Mesodermal cell (in vitro differentiated cells): ENCODE measurements around the gene NDUFA11.
"Not testable (repeated sequence)": the region's sequence is repeated elsewhere in the genome, so short reads cannot be mapped to it uniquely, and the experiment has no call there.

Experiments
- H3K27ac ChIP-seq: 2 replicates; pipeline ENCODE4 v1.7.0; 2013; ENCODE audit warnings: mild to moderate bottlenecking, low read depth, low read length, moderate library complexity; ENCODE audit not compliant: severe bottlenecking
- H3K36me3 ChIP-seq: 2 replicates; pipeline ENCODE4 v1.7.1; 2013; ENCODE audit warnings: mild to moderate bottlenecking, low read length, moderate library complexity; ENCODE audit not compliant: control insufficient read depth, insufficient read depth
- H3K4me1 ChIP-seq: one replicate; pipeline ENCODE4 v1.7.1; 2013; ENCODE audit warnings: mild to moderate bottlenecking, low read length; ENCODE audit not compliant: insufficient read depth, control insufficient read depth, poor library complexity, severe bottlenecking
- H3K4me3 ChIP-seq: 2 replicates; pipeline ENCODE4 v1.7.0; 2013; ENCODE audit warnings: low read length, control low read depth, mild to moderate bottlenecking; ENCODE audit not compliant: insufficient read depth, poor library complexity, severe bottlenecking; ENCODE audit errors: extremely low read depth
- H3K9me3 ChIP-seq: 2 replicates; pipeline ENCODE4 v1.7.1; 2013; ENCODE audit warnings: mild to moderate bottlenecking, low read length, moderate library complexity; ENCODE audit not compliant: control insufficient read depth
- WGBS, 2 experiments: methylation state at CpG; one replicate each; pipeline ENCODE4 v1.1.5; 2013; ENCODE audit warnings: missing lambda C conversion rate in 2 of 2; ENCODE audit not compliant: insufficient coverage in 2 of 2; 5-methylcytosine and 5-hydroxymethylcytosine counted together

NDUFA11 gene

GRCh38 chr19:5894704-5895349 lies 8.8 kb downstream of the NDUFA11 start:
- Histone ChIP-seq H3K4me1 (no peaks in the 10 kb centered on the region), H3K4me3 (no peak overlapping the region), H3K36me3 (peaks cover 22% of the 10 kb centered on the region), H3K9me3 (no peaks in the 10 kb centered on the region), H3K27ac (no peak overlapping the region)
- WGBS, 2 experiments: 94 to 96% methylated on average over 27 to 28 of the region's 28 CpGs

DNA sequence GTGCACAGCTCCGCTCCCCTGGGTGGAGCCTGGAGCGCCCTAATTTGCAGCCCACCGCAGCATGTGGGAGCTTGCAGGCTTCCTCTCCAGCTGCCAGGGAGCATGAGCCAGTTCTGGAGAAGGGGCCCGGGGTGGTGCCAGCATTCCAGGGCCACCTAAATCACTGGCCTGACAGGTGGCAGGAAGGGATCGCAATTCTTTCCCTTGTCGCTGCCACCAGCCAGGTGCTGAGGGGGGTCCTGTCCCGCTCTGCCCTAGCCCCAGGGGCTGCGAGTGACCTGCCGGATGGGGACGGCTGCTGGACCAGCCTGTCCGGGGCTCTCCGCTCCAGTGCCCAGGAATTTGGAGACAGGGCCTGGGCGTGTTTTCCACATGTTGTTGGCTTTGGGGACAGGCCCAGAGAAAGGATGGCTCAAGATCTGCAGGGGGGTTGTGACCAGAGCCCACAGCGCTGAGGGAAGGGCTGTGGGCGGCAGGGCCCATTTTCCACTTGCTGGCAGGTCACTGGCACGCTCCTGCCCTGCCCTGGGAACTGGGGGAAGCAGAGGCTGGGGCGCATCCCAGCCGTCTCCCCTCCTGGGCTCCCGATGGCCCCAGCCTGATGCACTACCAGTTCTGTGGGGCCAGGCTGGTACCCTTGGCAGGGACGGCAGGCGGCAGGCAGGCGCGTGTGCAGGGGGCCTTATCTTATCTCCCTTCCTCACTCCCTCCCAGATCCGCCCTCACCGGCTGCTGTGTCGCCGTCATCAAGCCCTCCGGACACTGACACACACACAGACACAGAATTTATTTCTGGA lies 9.5 kb downstream of the NDUFA11 start:
- H3K36me3 ChIP-seq: peaks cover 21% of the 10 kb centered on the region
- WGBS, 2 experiments: 91 to 95% methylated on average over 27 to 28 of the region's 28 CpGs
- H3K4me3 ChIP-seq: no peak overlapping the region
- no peaks in the 10 kb centered on the region for H3K9me3 ChIP-seq
- no peak overlapping the region for H3K27ac ChIP-seq
- no peaks in the 10 kb centered on the region for H3K4me1 ChIP-seq

DNA sequence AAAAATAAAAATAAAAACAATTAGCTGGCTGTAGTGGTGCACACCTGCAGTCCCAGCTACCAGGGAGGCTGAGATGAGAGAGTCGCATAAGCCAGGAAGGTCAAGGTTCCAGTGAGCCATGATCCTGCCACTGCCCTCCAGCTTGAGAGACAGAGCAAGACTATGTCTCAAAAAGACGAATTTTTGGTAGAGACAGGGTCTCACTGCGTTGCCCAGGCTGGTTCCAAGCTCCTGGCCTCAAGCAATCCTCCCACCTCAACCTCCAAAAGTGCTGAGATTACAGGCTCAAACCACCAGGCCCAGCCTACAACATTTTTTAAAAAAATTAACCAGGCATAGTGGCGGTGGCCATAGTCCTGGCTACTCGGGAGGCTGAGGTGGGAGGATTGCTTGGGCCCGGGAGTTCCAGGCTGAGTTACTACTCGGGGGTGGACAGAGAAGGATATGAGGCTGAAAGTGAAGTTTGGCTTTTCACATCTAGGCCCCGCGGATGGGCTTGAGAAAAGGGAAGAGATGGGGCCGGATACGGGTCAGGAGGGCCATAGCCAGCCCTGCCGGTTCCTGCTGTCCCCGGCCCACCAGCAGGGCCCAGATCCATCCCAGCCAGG lies 10.2 kb downstream of the NDUFA11 start:
- Histone ChIP-seq H3K4me1 (no peaks in the 10 kb centered on the region), H3K4me3 (no peak overlapping the region), H3K36me3 (peaks cover 21% of the 10 kb centered on the region), H3K27ac (no peak overlapping the region), H3K9me3 (no peaks in the 10 kb centered on the region)
- WGBS, 2 experiments: 86 to 87% methylated on average over 13 of the region's 13 CpGs

GRCh38 chr19:5892772-5893275 lies 10.8 kb downstream of the NDUFA11 start:
- WGBS, 2 experiments: 81 to 82% methylated on average over 11 to 13 of the region's 15 CpGs
- Histone ChIP-seq H3K36me3 (peaks cover 21% of the 10 kb centered on the region), H3K4me3 (no peak overlapping the region), H3K27ac (no peak overlapping the region), H3K9me3 (no peaks in the 10 kb centered on the region), H3K4me1 (no peaks in the 10 kb centered on the region)

DNA sequence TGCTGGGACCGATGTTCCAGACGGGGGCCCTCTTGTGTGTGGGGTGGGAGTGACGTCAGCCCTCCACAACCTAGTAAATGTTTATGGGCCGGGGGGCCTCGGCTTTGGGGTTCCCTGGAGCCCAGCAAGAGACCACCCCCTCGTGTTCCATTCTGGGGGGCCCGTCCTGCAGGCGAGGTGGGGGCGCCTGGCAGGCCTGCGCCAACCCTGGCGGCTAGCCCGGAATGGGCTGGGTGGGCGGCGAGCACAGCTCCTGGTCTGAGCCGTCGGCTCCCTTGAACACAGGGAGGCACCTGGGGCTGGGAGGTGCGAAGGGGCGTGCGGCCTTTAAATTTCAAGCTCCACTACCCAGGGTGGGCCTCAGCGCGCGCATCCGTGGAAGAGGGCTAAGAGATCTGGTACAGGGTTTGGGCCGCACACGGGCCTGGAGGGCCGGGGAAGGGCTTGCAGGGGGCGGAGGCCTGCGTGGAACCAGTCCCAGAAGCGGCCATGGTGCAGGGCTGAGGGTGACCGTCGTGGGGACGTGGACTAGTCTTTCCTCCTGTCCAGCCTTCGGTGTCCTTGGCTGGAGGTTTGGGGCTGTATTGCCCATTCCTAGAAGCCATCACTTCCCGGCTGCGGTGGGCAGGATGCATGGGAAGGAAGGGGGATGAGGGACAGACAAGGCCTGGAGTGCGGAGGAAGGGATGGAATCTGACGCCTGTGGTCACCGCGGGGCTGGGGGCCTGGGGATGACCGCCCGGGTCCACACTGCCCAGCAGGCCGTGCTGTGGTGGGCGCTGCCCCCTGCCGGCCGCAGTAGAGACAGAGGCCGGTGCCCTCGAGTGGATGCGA lies 11.4 kb downstream of the NDUFA11 start:
- Histone ChIP-seq H3K4me1 (no peaks in the 10 kb centered on the region), H3K36me3 (peaks cover 21% of the 10 kb centered on the region), H3K27ac (no peak overlapping the region), H3K4me3 (no peak overlapping the region), H3K9me3 (no peaks in the 10 kb centered on the region)
- 54 to 56% methylated on average over 31 to 34 of the region's 48 CpGs for WGBS, 2 experiments

- H3K27ac ChIP-seq: no peak overlapping the region
- no peaks in the 10 kb centered on the region for H3K4me1 ChIP-seq
- no peak overlapping the region for H3K4me3 ChIP-seq
- H3K9me3 ChIP-seq: no peaks in the 10 kb centered on the region
- WGBS, 2 experiments: 90% methylated on average over 3 to 4 of the region's 4 CpGs
- peaks cover 15% of the 10 kb centered on the region for H3K36me3 ChIP-seq
Observed at GRCh38 chr19:5891572-5891937, 12.0 kb downstream of the NDUFA11 start.

GRCh38 chr19:5890099-5890498 lies 13.5 kb downstream of the NDUFA11 start:
- Histone ChIP-seq H3K9me3 (no peaks in the 10 kb centered on the region), H3K4me1 (no peaks in the 10 kb centered on the region), H3K27ac (no peak overlapping the region), H3K36me3 (peaks cover 4% of the 10 kb centered on the region), H3K4me3 (no peak overlapping the region)
- WGBS, 2 experiments: 76 to 77% methylated on average over 5 to 9 of the region's 10 CpGs

GRCh38 chr19:5889288-5889971 lies 14.2 kb downstream of the NDUFA11 start:
- Histone ChIP-seq H3K27ac (no peak overlapping the region), H3K36me3 (no peaks in the 10 kb centered on the region), H3K9me3 (no peaks in the 10 kb centered on the region), H3K4me1 (no peaks in the 10 kb centered on the region), H3K4me3 (no peak overlapping the region)
- 76 to 81% methylated on average over 8 to 11 of the region's 17 CpGs for WGBS, 2 experiments

DNA sequence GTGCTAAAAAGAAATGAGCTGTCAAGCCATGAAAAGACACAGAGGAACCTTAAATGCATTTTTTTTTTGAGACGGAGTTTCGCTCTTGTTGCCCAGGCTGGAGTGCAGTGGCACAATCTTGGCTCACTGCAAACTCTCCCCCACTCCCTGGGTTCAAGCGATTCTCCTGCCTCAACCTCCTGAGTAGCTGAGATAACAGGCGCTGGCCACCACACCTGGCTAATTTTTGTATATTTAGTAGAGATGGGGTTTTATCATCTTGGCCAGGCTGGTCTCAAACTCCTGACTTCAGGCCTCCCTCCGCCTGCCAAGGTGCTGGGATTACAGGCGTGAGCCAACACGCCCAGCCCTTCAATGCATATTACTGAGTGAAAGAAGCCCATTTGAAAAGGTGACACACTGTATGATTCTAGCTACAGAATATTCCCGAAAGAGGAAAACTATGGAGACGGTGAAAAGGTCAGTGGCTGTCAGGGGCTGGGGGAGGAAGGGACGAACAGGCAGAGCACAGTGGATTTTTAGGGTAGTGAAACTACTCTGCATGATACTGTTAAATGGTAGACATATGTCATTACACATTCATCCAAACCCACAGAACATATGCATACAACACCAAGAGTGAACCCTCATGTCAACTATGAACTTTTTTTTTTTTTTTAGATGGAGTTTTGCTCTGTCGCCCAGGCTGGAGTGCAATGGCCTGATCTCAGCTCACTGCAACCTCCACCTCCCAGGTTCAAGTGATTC lies 19.4 kb downstream of the NDUFA11 start:
- H3K4me1 ChIP-seq, H3K27ac ChIP-seq: not testable (repeated sequence)
- 74 to 80% methylated on average over 7 of the region's 11 CpGs for WGBS, 2 experiments

More for the DNA sequence above, 19.4 kb downstream of the NDUFA11 start:
- not testable (repeated sequence) for H3K36me3 ChIP-seq, H3K9me3 ChIP-seq, H3K4me3 ChIP-seq
